GM19438 (cell line): ENCODE data around the gene DLGAP4.
"Not testable (repeated sequence)": the region's sequence is repeated elsewhere in the genome, so short reads cannot be mapped to it uniquely, and the experiment has no call there.

Experiments
- ATAC-seq: cut with Tn5 transposase; IDR thresholded peaks from one replicate; pipeline ENCODE4 v1.9.1; 2021; ENCODE audit warnings: low read depth; ENCODE audit not compliant: unreplicated experiment

DLGAP4 gene

GRCh38 chr20:36372666-36373065, 66.5 kb downstream of the DLGAP4 start:
- no peak for ATAC-seq

GRCh38 chr20:36373089-36373488, 67.0 kb downstream of the DLGAP4 start:
- no peak for ATAC-seq

- no peak for ATAC-seq
Measured at GRCh38 chr20:36374995-36375394, 68.9 kb downstream of the DLGAP4 start.

GRCh38 chr20:36377348-36378326, 71.5 kb downstream of the DLGAP4 start:
- no peak for ATAC-seq

- ATAC-seq = no peak
Measured at GRCh38 chr20:36378686-36379085, 72.5 kb downstream of the DLGAP4 start.

GRCh38 chr20:36379914-36380313, 73.8 kb downstream of the DLGAP4 start:
- not testable (repeated sequence) for ATAC-seq

GRCh38 chr20:36384022-36384619, 78.0 kb downstream of the DLGAP4 start:
- ATAC-seq = no peak

GRCh38 chr20:36385503-36385902, 79.4 kb downstream of the DLGAP4 start:
- no peak for ATAC-seq

- ATAC-seq = no peak
Measured at GRCh38 chr20:36386236-36386635, 80.1 kb downstream of the DLGAP4 start.

- ATAC-seq = no peak
Measured at GRCh38 chr20:36390269-36390668, 84.1 kb downstream of the DLGAP4 start.

- no peak for ATAC-seq
Measured at GRCh38 chr20:36390719-36391415, 84.7 kb downstream of the DLGAP4 start.

- ATAC-seq = no peak
Measured at GRCh38 chr20:36391456-36391855, 85.3 kb downstream of the DLGAP4 start.

GRCh38 chr20:36391955-36392354, 85.8 kb downstream of the DLGAP4 start:
- ATAC-seq = no peak

- ATAC-seq = no peak
Measured at GRCh38 chr20:36392989-36393388, 86.8 kb downstream of the DLGAP4 start.

GRCh38 chr20:36394340-36394965, 88.3 kb downstream of the DLGAP4 start:
- ATAC-seq = no peak

- ATAC-seq = no peak
Measured at GRCh38 chr20:36396340-36396739, 90.2 kb downstream of the DLGAP4 start.

- ATAC-seq = no peak
Measured at GRCh38 chr20:36396847-36397630, 90.9 kb downstream of the DLGAP4 start.

GRCh38 chr20:36398515-36398914, 92.4 kb downstream of the DLGAP4 start:
- ATAC-seq = no peak

- no peak for ATAC-seq
Measured at GRCh38 chr20:36399147-36399968, 93.2 kb downstream of the DLGAP4 start.
